HEK293 (cell line): Measurements from ENCODE around the gene MGMT.

Source experiments
- GFI1B ChIP-seq: fragments of 450-650 bp; formaldehyde crosslinking; IDR thresholded peaks from 2 replicates; pipeline ENCODE4 v1.5.1; 2016; ENCODE audit warnings: missing biosample characterization, missing genetic modification characterization
- GLI2 ChIP-seq: fragments of 450-650 bp; formaldehyde crosslinking; IDR thresholded peaks from 2 replicates; pipeline ENCODE4; 2017; ENCODE audit warnings: missing biosample characterization, missing genetic modification characterization, low read depth, borderline replicate concordance
- OSR2 ChIP-seq: fragments of 450-650 bp; formaldehyde crosslinking; IDR thresholded peaks from 2 replicates; pipeline ENCODE4 v1.5.1; 2016; ENCODE audit warnings: missing biosample characterization, missing genetic modification characterization
- PBX3 ChIP-seq: sonication (generic); formaldehyde crosslinking; IDR thresholded peaks from 2 replicates; pipeline ENCODE4 v1.8.1; 2022; ENCODE audit warnings: mild to moderate bottlenecking, moderate library complexity, missing genetic modification reagents
- PRDM10 ChIP-seq: fragments of 450-650 bp; formaldehyde crosslinking; IDR thresholded peaks from 2 replicates; pipeline ENCODE4 v1.5.1; 2016; ENCODE audit warnings: missing biosample characterization, missing genetic modification characterization
- PRDM6 ChIP-seq: fragments of 450-650 bp; formaldehyde crosslinking; IDR thresholded peaks from 2 replicates; pipeline ENCODE4 v1.5.1; 2017; ENCODE audit warnings: missing biosample characterization, missing genetic modification characterization
- TSHZ1 ChIP-seq: fragments of 450-650 bp; formaldehyde crosslinking; IDR thresholded peaks from 2 replicates; pipeline ENCODE4 v1.5.1; 2016; ENCODE audit warnings: missing biosample characterization, missing genetic modification characterization, borderline replicate concordance
- ZBTB44 ChIP-seq: fragments of 450-650 bp; IDR thresholded peaks from 2 replicates; pipeline ENCODE4 v1.5.1; 2018; ENCODE audit warnings: missing biosample characterization, mild to moderate bottlenecking, missing genetic modification characterization
- ZNF138 ChIP-seq: fragments of 450-650 bp; formaldehyde crosslinking; IDR thresholded peaks from 2 replicates; pipeline ENCODE4 v1.5.1; 2016; ENCODE audit warnings: missing biosample characterization, missing genetic modification characterization, borderline replicate concordance
- ZNF140 ChIP-seq: fragments of 450-650 bp; formaldehyde crosslinking; IDR thresholded peaks from 2 replicates; pipeline ENCODE4 v1.5.1; 2016; ENCODE audit warnings: missing biosample characterization, missing genetic modification characterization
- ZNF19 ChIP-seq: fragments of 450-650 bp; formaldehyde crosslinking; IDR thresholded peaks from 2 replicates; pipeline ENCODE4; 2016; ENCODE audit warnings: missing biosample characterization, missing genetic modification characterization, low read depth
- ZNF24 ChIP-seq: fragments of 450-650 bp; formaldehyde crosslinking; IDR thresholded peaks from 2 replicates; pipeline ENCODE4 v1.5.1; 2016; ENCODE audit warnings: missing biosample characterization, missing genetic modification characterization
- ZNF311 ChIP-seq: fragments of 450-650 bp; formaldehyde crosslinking; IDR thresholded peaks from 2 replicates; pipeline ENCODE4 v1.5.1; 2017; ENCODE audit warnings: missing biosample characterization, missing genetic modification characterization, borderline replicate concordance
- ZNF426 ChIP-seq: fragments of 450-650 bp; formaldehyde crosslinking; IDR thresholded peaks from 2 replicates; pipeline ENCODE4 v1.5.1; 2017; ENCODE audit warnings: missing biosample characterization, missing genetic modification characterization, mild to moderate bottlenecking, inconsistent platforms, moderate library complexity
- ZNF433 ChIP-seq: fragments of 450-650 bp; formaldehyde crosslinking; IDR thresholded peaks from 2 replicates; pipeline ENCODE4 v1.5.1; 2016; ENCODE audit warnings: missing biosample characterization, missing genetic modification characterization, low read depth
- ZNF449 ChIP-seq: fragments of 450-650 bp; formaldehyde crosslinking; IDR thresholded peaks from 2 replicates; pipeline ENCODE4 v1.5.1; 2017; ENCODE audit warnings: missing biosample characterization, mild to moderate bottlenecking, missing genetic modification characterization, moderate library complexity
- ZNF514 ChIP-seq: fragments of 450-650 bp; formaldehyde crosslinking; IDR thresholded peaks from 2 replicates; pipeline ENCODE4 v1.5.1; 2016; ENCODE audit warnings: missing biosample characterization, missing genetic modification characterization
- ZNF596 ChIP-seq: fragments of 450-650 bp; IDR thresholded peaks from 2 replicates; pipeline ENCODE4 v1.5.0; 2018; ENCODE audit warnings: missing biosample characterization, mild to moderate bottlenecking, missing genetic modification characterization, moderate library complexity
- ZNF624 ChIP-seq: fragments of 450-650 bp; formaldehyde crosslinking; IDR thresholded peaks from 2 replicates; pipeline ENCODE4 v1.5.1; 2017; ENCODE audit warnings: missing biosample characterization, missing genetic modification characterization
- ZNF645 ChIP-seq: fragments of 450-650 bp; formaldehyde crosslinking; IDR thresholded peaks from 2 replicates; pipeline ENCODE4; 2016; ENCODE audit warnings: missing biosample characterization, missing genetic modification characterization
- ZNF692 ChIP-seq: fragments of 450-650 bp; formaldehyde crosslinking; IDR thresholded peaks from 2 replicates; pipeline ENCODE4 v1.5.1; 2016; ENCODE audit warnings: missing biosample characterization, missing genetic modification characterization
- ZNF747 ChIP-seq: fragments of 450-650 bp; formaldehyde crosslinking; IDR thresholded peaks from 2 replicates; pipeline ENCODE4 v1.5.1; 2016; ENCODE audit warnings: missing biosample characterization, missing genetic modification characterization

MGMT gene

GRCh38 chr10:129605986-129606518, 139.0 kb downstream of the MGMT start (continued):
- peak; percentile 98 for TF ChIP-seq GLI2 (tag by site-specific recombination)
- peak; percentile 91 for TF ChIP-seq GFI1B (tag by site-specific recombination)
- no peak for TF ChIP-seq ZNF140 (tag by site-specific recombination)
- TF ChIP-seq PBX3 (CRISPR knock-in tag) = no peak
- no peak for TF ChIP-seq ZNF514 (tag by site-specific recombination)
- TF ChIP-seq ZNF311 (tag by site-specific recombination) = no peak
- TF ChIP-seq ZNF596 (tag by site-specific recombination) = peak; percentile 73
- peak; percentile 98 for TF ChIP-seq ZNF24 (tag by site-specific recombination)
- TF ChIP-seq ZNF449 = 0 out of 2 replicates have a peak, but pooled peaks have one; percentile 55
- no peak for TF ChIP-seq ZNF692
- TF ChIP-seq ZNF138 (tag by site-specific recombination) = no peak
- TF ChIP-seq ZNF624 (tag by site-specific recombination) = no peak
- TF ChIP-seq OSR2 = peak; percentile 99
- peak; percentile 69; the same call in 1 of the 2 replicates for TF ChIP-seq ZNF19 (tag by site-specific recombination)
- peak; percentile 46; the same call in 1 of the 2 replicates for TF ChIP-seq ZNF645 (tag by site-specific recombination)
- peak; percentile 98 for TF ChIP-seq PRDM6 (tag by site-specific recombination)
- TF ChIP-seq ZBTB44 = peak; percentile 99
- no peak for TF ChIP-seq ZNF426 (tag by site-specific recombination)
- TF ChIP-seq ZNF433 (tag by site-specific recombination) = no peak
- TF ChIP-seq TSHZ1 = peak; percentile 98
- 0 out of 2 replicates have a peak, but pooled peaks have one; percentile 32 for TF ChIP-seq PRDM10 (tag by site-specific recombination)
- TF ChIP-seq ZNF747 (tag by site-specific recombination) = no peak
